AG04450 (cell line): ENCODE measurements around the gene ITPK1. TPM values are rescaled to one million over a fixed set of nuclear protein-coding genes. Genes with fewer than 3 reads are reported as not detected.

Experiments used
- CTCF ChIA-PET: fragments of 300-600, 350-600 bp; formaldehyde crosslinking; extraction: SDS; loops from one replicate; lab custom pipeline; 2022; ENCODE audit warnings: antibody characterized with exemption, inconsistent platforms; lab: Charles Lee
- POLR2A ChIA-PET: fragments of 350-600 bp; formaldehyde crosslinking; extraction: SDS; loops from one replicate; lab custom pipeline; 2021; ENCODE audit warnings: antibody characterized with exemption, inconsistent platforms; lab: Yijun Ruan, JAX
- DNase-seq: peaks from one replicate; pipeline ENCODE4 v3.0.0-alpha.2; 2011; ENCODE audit warnings: low read depth, low spot score
- H3K27ac ChIP-seq: one replicate; pipeline ENCODE4 v1.5.1; 2012; ENCODE audit warnings: low read depth, low read length, control low read depth
- H3K27me3 ChIP-seq: one replicate; pipeline ENCODE4 v1.6.0; 2012; ENCODE audit warnings: low read length; ENCODE audit not compliant: control insufficient read depth, insufficient read depth
- H3K4me3 ChIP-seq: 2 replicates; pipeline ENCODE4 v1.5.1; 2011; ENCODE audit warnings: mild to moderate bottlenecking, low read depth, low read length, control low read depth
- H3K9me3 ChIP-seq: 2 replicates; pipeline ENCODE4 v1.5.1; 2012; ENCODE audit warnings: low read length; ENCODE audit not compliant: control insufficient read depth, insufficient read depth
- polyA plus RNA-seq: library from polyadenylated mRNA; depleted of rRNA; stranded (reverse); fragments of >200 nt; gene quantifications from 2 replicates; pipeline ENCODE4 v1.2.3, GENCODE V29; 2011
- TF ChIP-seq, protein P1 (sequence below): IDR thresholded peaks from 2 replicates; pipeline ENCODE4 v1.5.1; 2011; ENCODE audit warnings: low read depth, low read length, control low read depth, inconsistent platforms

Gene ITPK1
- polyA plus RNA-seq, 1 experiment = 13.6 TPM

GRCh38 chr14:93040982-93041381, 74.7 kb downstream of the ITPK1 start:
- POLR2A ChIA-PET = no interaction called here
- H3K27ac ChIP-seq = no peak overlapping the region
- H3K9me3 ChIP-seq = no peaks in the 10 kb centered on the region; the same call in 1 of the 2 replicates
- H3K4me3 ChIP-seq = no peak overlapping the region
- TF ChIP-seq, protein P1, sequence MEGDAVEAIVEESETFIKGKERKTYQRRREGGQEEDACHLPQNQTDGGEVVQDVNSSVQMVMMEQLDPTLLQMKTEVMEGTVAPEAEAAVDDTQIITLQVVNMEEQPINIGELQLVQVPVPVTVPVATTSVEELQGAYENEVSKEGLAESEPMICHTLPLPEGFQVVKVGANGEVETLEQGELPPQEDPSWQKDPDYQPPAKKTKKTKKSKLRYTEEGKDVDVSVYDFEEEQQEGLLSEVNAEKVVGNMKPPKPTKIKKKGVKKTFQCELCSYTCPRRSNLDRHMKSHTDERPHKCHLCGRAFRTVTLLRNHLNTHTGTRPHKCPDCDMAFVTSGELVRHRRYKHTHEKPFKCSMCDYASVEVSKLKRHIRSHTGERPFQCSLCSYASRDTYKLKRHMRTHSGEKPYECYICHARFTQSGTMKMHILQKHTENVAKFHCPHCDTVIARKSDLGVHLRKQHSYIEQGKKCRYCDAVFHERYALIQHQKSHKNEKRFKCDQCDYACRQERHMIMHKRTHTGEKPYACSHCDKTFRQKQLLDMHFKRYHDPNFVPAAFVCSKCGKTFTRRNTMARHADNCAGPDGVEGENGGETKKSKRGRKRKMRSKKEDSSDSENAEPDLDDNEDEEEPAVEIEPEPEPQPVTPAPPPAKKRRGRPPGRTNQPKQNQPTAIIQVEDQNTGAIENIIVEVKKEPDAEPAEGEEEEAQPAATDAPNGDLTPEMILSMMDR = no peak
- CTCF ChIA-PET = no interaction called here
- no peak for DNase-seq
- H3K27me3 ChIP-seq = no peaks in the 10 kb centered on the region

DNA sequence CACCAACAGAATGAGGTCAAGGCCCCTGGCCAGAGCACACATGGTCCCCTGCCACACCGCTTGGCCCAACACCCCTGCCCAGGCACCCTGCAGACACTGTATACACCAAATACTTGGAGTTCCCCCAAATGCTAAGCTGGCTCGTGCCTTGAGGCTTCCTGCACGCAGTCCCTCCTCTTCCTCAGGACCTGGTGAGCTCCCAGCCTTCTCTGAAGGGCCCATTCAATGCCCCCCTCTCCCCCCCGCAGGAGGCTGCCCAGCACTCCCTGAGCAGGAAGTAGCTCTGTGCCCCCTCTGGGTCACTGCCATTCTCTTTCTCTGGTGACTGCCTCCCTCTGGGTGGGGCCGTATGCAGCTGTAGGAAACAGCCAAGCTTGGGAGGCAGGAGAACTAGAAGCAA, 75.3 kb downstream of the ITPK1 start:
- Histone ChIP-seq H3K27ac (no peak overlapping the region), H3K4me3 (no peak overlapping the region), H3K9me3 (no peaks in the 10 kb centered on the region; the same call in 1 of the 2 replicates), H3K27me3 (no peaks in the 10 kb centered on the region)
- ChIA-PET CTCF (no interaction called here), POLR2A (no interaction called here)
- TF ChIP-seq, protein P1 = no peak
- no peak for DNase-seq

- Histone ChIP-seq H3K9me3 (no peaks in the 10 kb centered on the region; the same call in 1 of the 2 replicates), H3K4me3 (no peak overlapping the region), H3K27me3 (no peaks in the 10 kb centered on the region), H3K27ac (no peak overlapping the region)
- POLR2A ChIA-PET = no interaction called here
- CTCF ChIA-PET = no interaction called here
- no peak for DNase-seq
- TF ChIP-seq, protein P1 = no peak
These were observed 75.9 kb downstream of the ITPK1 start for GRCh38 chr14:93039649-93040315.

- no peak overlapping the region for H3K27ac ChIP-seq
- POLR2A ChIA-PET = no interaction called here
These were observed 78.4 kb downstream of the ITPK1 start for GRCh38 chr14:93037351-93037750.

More at GRCh38 chr14:93037351-93037750, 78.4 kb downstream of the ITPK1 start:
- no peaks in the 10 kb centered on the region; the same call in 1 of the 2 replicates for H3K9me3 ChIP-seq
- no peak overlapping the region for H3K4me3 ChIP-seq
- DNase-seq = no peak
- CTCF ChIA-PET = interaction anchor here (1.1 kb wide), 1 partner anchor 76 kb away, joined by 5 read pairs; no protein-coding TSS in a partner anchor
- TF ChIP-seq, protein P1 = no peak
- no peaks in the 10 kb centered on the region for H3K27me3 ChIP-seq
